IPS-18c (cell line): ENCODE data around the gene MYO16.

ENCODE experiments used
- H3K4me3 ChIP-seq: 2 replicates; pipeline ENCODE4 v1.7.0; 2013; ENCODE audit warnings: low read depth, mild to moderate bottlenecking, low read length, moderate library complexity; ENCODE audit not compliant: insufficient read depth
- H3K9me3 ChIP-seq: one replicate; pipeline ENCODE4 v1.6.1; 2013; ENCODE audit warnings: mild to moderate bottlenecking, low read length, moderate library complexity; ENCODE audit not compliant: control insufficient read depth, insufficient read depth

The MYO16 gene

DNA sequence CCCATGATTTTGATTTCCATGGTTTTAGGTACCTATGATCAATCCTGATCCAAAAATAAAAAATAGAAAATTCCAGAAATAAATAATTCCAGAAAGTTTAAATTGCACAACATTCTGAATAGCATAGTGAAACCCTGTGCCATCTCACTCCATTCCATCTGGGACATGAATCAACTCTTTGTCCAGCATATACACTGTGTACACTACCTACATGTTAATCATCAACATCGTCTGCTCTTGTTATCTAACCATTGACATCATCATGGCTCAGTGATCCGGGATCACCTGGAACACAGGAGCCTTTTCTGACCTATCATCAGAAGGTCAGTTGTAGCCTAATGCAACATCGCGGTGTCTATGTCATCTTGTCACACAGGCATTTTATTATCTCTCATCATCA, 75.6 kb downstream of the MYO16 start:
- Histone ChIP-seq H3K4me3 (no peak overlapping the region), H3K9me3 (no peaks in the 10 kb centered on the region)

DNA sequence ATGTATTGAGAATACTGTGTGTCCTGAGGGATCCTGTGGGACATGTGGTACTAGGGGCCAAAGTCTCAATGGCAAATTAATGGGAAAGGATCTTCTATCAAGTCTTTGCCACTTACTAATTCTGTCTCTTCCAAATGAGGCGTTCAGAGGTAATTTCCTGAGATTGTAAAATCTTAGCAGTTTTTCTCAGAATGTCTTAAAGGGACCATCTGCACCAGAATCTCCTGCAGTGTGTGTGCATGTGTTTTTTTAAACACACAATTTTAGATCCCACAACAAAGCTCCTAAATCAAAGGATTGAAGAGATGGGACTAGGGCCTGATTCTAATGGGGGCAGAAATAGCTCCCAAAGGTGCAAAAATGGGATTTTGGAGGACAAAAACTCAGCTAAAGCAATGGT, 78.2 kb downstream of the MYO16 start:
- Histone ChIP-seq H3K4me3 (no peak overlapping the region), H3K9me3 (no peaks in the 10 kb centered on the region)

DNA sequence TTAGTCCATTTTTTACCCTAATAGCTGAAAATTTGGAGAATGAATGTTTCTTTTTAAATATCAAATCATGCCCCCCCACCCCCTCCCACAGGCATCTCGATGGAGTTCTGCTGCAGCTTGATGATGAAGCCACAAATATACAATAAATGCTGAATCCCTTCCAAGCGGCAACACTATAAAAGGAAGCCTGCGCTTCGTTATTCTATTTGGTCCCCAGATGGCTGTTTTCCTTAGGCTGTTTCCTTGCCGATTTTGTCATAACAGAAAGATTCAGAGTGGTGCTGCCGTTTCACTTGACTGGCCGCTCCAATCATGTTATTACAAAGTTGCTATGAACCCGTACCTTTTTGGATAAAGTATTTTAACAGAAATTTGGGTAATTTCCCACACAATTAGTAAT, 79.5 kb downstream of the MYO16 start:
- H3K9me3 ChIP-seq = no peaks in the 10 kb centered on the region
- no peak overlapping the region for H3K4me3 ChIP-seq

DNA sequence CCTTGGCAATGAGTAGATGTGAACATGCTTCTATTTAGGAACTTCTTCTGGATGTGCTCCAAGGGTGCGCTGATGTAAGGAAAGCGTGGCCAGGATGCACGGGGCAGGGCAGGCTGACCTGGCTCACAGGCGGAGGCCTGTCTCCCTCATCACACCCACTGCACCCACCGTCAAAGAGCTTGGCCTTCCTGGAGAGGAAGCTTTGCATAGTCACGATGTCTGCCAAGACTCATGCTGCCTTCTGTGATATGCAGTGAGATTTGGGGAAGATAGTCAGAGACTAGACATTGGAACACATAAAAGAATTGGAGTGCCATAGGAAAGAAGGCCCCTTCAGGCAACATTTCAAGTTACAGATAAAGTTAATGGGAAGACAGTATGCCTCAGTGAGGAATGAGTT, 82.0 kb downstream of the MYO16 start:
- no peak overlapping the region for H3K4me3 ChIP-seq
- H3K9me3 ChIP-seq = no peaks in the 10 kb centered on the region

DNA sequence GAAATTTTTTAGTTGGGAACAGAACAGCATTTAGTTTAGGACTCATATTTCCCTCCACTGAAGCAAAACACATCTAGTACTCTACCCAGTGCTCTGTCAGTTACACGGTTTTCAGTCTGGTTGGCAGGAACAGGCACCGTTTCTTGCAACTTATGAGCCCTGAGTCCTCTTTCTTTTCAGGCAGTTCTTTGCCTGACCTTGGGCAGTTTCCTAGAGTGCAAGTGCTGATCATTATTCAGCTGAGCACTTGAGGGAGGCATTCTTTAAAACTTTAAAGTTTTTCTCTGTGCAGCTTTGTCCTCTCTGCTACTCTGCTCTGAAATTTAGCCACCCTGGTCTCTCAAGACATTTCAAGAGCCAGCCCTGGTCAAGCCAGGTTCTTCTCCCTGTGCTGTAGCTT, 96.1 kb downstream of the MYO16 start:
- H3K4me3 ChIP-seq = no peak overlapping the region
- H3K9me3 ChIP-seq = no peaks in the 10 kb centered on the region

DNA sequence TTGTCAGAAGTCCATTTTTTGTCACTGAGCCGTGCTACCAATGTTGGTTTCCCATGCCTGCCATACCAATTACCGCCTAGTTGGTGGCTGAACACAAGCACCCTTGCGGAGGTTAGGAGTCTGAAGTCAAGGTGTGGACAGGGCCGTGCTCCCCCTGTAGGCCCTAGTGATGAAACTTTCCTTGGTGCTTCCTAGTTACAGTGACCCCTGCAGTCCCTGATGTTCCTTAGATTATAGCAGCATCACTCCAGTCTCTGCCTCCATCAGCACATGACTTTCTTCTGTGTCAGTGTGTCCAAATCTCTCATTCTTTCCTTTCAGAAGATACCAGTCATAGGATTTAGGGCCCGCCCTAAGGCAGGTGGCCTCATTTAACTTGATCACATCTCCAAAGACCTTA, 99.0 kb downstream of the MYO16 start:
- H3K9me3 ChIP-seq = no peaks in the 10 kb centered on the region
- no peak overlapping the region for H3K4me3 ChIP-seq

DNA sequence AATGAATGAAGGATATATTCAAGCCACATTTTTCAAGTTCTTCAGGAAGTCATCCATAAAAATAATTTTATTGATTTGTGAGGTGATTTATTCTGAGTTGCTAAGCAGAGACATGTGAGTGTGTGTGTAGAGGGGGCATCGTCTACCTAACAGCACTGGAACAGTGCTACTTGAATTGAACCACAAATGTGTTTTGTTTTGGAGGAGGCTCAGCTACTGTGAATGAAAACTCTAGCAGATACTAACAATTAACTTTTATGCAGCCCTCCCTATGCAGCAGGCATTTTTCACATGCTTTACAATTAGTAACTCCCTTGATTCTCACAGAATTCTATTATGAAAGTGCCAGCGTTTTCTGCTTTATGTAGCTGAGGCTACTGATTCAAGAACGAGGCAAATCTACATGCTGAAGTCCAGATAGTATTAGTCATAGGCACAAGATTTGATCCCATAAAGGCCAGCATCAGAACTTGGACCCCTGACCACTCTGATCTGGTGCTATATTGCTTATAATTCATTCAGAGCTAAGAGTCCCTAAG, 103.7 kb downstream of the MYO16 start:
- Histone ChIP-seq H3K9me3 (no peaks in the 10 kb centered on the region), H3K4me3 (no peak overlapping the region)

DNA sequence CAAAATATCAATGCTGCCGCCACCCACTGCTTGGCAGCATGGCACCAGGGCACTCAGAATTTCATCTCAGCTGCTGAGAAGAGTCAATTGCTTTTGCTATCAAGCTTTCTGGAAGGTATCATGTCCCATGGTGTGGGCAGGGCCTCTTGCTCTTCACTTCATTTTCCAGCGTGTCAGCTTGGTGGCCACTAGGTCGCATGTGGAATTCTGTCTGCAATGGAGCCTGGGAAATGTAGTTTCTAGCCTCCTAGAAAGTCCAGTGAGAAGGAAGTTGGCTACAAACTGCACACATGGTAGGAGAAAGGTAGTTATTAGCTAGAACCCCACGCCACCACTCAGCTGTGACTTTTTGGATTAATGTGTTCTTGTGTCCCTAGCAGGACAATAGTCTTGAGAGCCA, 105.3 kb downstream of the MYO16 start:
- Histone ChIP-seq H3K4me3 (no peak overlapping the region), H3K9me3 (no peaks in the 10 kb centered on the region)

DNA sequence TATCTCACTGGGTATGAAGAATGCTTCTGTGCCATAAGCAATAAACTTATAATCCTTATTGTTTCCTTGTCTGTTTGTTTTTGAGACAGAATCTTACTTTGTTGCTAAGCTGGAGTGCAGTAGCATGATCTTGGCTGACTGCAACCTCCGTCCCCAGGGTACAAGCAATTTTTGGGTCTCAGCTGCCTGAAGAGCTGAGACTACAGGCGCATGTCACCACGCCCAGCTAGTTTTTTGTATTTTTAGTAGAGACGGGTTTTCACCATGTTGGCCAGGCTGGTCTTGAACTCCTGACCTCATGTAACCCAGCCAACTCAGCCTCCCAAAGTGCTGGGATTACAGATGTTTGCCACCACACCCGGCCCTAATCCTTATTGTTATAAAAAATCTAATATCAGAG, 112.5 kb downstream of the MYO16 start:
- no peak overlapping the region for H3K4me3 ChIP-seq
- peaks cover 4% of the 10 kb centered on the region for H3K9me3 ChIP-seq

DNA sequence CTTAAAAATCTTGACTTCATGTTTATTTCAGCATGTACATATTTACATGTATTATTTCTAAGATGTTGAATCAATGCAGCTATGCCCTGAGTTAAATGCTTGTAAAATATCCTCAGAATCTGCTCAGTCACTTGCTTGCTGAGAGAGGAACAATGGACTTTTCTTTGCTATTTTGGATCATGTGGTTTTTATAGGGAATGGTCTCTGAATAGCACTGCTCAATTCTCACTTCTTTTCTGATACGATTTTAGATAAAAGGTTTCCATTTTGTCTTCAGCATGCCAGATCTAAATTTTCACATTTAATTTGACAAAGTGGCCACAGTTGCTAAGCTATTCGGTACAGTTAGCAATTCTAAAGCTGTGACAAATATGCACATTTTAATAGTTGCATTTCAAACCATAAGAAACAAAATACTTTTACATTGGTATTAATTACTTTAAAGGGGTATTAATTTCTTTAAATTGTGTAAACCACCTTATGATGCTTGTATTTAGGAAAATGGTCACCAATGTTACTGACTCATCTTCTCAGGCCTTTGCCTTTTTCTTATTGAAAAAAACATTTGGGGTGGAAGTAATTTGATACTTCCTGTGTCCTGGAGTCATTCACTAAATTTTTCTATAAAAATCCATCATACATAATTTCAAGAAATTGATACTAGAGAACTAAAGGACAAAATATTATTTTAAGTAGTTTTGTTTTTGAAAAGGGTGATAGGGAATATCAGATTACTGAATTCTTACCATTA, 113.5 kb downstream of the MYO16 start:
- Histone ChIP-seq H3K9me3 (peaks cover 4% of the 10 kb centered on the region), H3K4me3 (no peak overlapping the region)

DNA sequence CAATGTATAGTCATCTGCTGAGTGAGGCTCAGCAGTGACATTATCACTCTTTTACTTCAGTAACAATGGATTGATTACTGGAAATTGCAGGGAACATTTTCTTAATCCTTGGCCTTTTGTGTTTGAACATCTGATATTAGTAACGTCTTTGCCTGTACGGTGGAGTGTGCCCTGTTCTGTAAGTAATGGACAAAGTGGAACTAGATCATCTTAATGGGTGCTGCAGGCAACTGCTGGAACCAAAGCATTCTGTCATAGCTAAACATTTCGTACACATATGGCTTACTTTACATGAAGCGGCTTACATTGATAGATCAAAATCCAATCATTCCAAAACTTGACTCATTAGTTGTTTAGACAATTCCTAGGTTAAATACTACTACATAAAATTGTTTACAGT, 114.1 kb downstream of the MYO16 start:
- Histone ChIP-seq H3K4me3 (no peak overlapping the region), H3K9me3 (peaks cover 4% of the 10 kb centered on the region)

DNA sequence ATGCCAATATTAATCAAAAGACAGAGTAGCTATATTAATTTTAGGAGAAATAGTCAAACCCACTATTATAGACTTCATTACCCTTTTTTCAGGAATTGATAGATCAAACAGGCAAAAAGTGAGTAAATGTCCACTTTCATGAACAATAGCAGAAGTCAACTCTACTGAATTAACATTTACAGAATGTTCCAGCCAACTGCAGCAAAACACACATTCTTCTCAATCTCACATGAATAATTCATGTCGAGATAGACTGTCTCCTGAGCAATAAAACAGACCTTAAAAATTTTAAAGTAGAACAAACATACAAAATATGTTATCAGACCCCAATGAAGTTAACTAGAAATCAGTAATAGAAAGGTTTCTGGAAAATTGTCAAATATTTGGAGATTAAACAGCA, 118.4 kb downstream of the MYO16 start:
- no peaks in the 10 kb centered on the region for H3K9me3 ChIP-seq
- no peak overlapping the region for H3K4me3 ChIP-seq

DNA sequence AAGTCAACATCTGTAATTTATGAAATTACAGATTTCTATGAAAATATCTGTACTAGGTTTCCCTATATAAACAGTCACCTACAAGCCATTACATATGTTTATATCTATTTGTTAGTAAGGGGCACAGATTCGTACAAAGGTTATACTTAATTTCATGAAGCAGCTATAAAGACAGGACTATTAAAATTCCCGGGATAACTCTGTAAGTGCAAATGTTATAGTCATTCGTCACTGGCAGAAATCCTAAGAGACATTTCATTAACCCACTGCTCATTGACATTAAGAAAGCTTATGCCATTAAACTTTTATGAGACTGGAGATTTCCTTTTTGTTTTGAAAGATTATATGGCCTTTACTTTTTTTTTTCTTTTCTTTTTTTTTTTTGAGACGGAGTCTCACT, 122.9 kb downstream of the MYO16 start:
- no peak overlapping the region for H3K4me3 ChIP-seq
- no peaks in the 10 kb centered on the region for H3K9me3 ChIP-seq

DNA sequence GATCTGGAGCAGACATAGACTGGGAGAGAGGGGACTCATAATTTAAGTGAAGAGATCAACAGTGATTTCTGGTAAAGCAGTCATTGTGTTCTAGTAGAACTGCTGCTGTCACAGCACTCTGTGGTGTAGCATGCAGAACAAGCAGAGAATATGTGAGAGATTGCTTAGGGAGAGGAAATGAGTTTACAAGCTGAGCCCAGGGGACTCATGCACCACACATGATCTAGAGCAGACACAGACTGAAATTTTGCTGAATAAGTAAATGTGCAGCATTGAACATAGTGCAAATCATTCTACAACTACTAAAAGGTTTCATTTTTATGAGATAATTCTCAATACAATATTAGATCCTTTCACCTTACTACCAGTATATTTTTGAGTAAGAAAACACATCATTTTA, 125.7 kb downstream of the MYO16 start:
- H3K4me3 ChIP-seq = no peak overlapping the region
- no peaks in the 10 kb centered on the region for H3K9me3 ChIP-seq

DNA sequence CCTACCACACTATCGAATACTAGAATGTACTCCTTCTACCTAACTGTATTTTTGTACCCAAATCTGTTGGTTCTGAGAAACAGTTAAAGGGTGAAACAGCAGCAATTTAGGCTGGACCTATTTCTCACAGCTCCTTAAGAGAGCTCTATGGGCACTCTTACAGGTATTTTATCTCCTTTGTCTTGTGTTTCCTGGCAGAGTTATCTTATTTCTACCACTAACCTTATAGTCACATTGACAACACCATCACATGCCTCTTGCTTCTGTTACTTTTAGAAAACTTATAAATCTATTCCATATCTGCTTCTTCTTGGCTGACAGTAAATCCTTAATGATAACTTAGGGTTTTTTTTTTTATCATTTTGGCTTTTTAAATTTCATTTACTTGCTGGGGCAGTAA, 130.7 kb downstream of the MYO16 start:
- H3K4me3 ChIP-seq = no peak overlapping the region

DNA sequence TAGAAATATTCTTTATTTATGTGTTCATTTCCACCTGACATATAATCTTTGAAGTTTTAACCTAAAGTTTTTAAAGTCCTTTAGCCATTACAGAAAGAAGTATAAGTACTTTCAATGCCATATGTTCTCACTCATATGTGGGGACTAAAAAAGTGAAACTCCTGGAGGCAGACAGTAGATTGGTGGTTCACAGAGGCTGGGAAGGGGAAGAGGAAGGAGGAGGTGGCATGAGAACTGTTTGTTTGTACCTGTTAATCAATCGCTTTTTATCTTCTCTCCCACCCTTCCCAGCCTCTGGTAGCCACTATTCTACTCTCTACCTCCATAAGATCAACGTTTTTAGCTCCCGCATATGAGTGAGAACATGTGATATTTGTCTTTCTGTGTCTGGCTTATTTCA, 131.1 kb downstream of the MYO16 start:
- H3K4me3 ChIP-seq = no peak overlapping the region

More for the DNA sequence above, 130.7 kb downstream of the MYO16 start:
- no peaks in the 10 kb centered on the region for H3K9me3 ChIP-seq

DNA sequence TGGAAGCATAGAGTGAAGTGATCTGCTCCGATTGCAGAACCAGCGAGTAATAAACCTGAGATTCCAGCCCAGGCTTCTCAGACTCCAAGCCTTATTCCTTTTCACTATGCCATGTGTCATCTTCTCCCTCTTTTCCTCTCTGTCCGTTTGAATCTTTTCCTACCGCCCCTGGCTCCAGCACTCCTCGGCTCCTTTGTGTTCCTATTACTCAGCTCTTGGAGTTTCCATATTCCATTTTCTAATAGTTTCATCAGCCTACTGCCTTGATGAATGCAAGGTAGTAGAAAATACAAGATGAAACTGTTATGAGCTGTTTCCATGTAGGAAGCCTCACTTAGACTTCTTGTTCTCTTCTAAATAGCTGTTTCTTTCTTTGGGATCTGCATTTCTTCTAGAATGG, 138.6 kb downstream of the MYO16 start:
- H3K9me3 ChIP-seq = no peaks in the 10 kb centered on the region
- no peak overlapping the region for H3K4me3 ChIP-seq

More for the DNA sequence above, 131.1 kb downstream of the MYO16 start:
- H3K9me3 ChIP-seq = no peaks in the 10 kb centered on the region

DNA sequence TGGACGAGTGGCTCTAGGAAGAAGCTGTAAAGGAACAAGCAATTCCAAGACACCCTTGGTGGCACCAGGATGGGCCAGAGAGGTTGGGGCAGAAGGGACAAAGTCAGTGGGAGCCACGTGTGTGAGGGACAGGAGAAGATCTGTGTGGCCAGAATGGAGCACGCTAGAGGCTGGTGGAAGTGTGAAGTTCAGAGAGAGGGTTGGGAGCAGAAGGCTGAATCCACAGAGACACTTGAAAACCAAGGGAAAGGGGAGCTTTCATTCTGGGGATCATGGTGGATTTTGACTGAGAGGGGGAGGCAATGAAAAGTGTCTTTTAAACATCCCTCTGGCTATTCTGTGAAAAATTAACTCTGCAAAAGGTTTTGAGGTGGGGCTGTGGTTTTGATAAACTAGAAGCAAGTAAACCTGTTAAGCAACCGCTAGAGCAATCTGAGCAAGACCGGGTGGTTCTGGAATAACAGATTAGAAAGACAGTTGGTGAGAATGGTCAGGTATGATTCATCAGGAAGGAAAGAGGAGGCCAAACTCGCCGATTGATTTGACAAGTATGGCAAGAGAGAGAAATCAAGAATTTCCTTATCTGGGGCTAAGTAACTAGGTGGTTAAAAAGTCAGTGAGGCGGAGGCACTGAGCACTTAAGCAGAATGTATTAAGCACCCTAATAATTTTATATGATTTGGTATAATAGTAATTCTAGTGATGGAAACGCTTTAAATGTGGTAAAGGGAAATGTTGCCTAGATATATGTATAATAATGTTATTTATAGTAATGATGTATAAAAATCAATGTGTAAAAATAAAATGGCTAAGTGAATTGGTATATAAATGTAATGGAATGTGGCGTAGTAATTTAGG, 140.0 kb downstream of the MYO16 start:
- H3K9me3 ChIP-seq = no peaks in the 10 kb centered on the region
- H3K4me3 ChIP-seq = no peak overlapping the region
